Brain microvascular endothelial cell (primary cell): ENCODE data around the gene DHRS1.
"Not testable (repeated sequence)": the region's sequence is repeated elsewhere in the genome, so short reads cannot be mapped to it uniquely, and the experiment has no call there.

Experiments
- DNase-seq: peaks from one replicate; pipeline ENCODE4 v3.0.0-alpha.2; 2020
- H3K27ac ChIP-seq: fragments of 250-450 bp; sonication (Bioruptor Pico); 2 replicates; pipeline ENCODE4 v1.5.1; 2020; ENCODE audit warnings: mild to moderate bottlenecking, moderate library complexity
- H3K27me3 ChIP-seq: fragments of 250-450 bp; sonication (Bioruptor Pico); replicated peaks from 2 replicates; pipeline ENCODE4 v1.5.1; 2020; ENCODE audit warnings: mild to moderate bottlenecking
- H3K36me3 ChIP-seq: fragments of 250-450 bp; sonication (Bioruptor Pico); replicated peaks from 2 replicates; pipeline ENCODE4 v1.5.1; 2020; ENCODE audit warnings: mild to moderate bottlenecking
- H3K4me3 ChIP-seq: 2 replicates; pipeline ENCODE4 v1.5.1; 2011; ENCODE audit warnings: low read depth, mild to moderate bottlenecking, control low read depth, low read length, moderate library complexity
- CTCF ChIP-seq: IDR thresholded peaks from 2 replicates; pipeline ENCODE4 v1.5.1; 2011; ENCODE audit warnings: low read depth, mild to moderate bottlenecking, moderate library complexity, low read length, control low read depth, inconsistent platforms; ENCODE audit errors: missing control alignments
- in situ Hi-C: cut with HindIII; loops from 2 replicates; pipeline ENCODE4 v1.10.0; 2017; ENCODE audit warnings: low sequenced_read_pairs, low pct_ligation_motif_present

The DHRS1 gene

GRCh38 chr14:24246765-24247212, 52.8 kb downstream of the DHRS1 start:
- Histone ChIP-seq H3K4me3 (no peak overlapping the region), H3K36me3 (no peaks in the 10 kb centered on the region), H3K27me3 (no peaks in the 10 kb centered on the region), H3K27ac (no peak overlapping the region)
- no peak for DNase-seq
- in situ Hi-C loops = loop anchor here (10.0 kb wide), 1 partner anchor 48 kb away; the partner anchor contains the start of genes DHRS1 and NOP9
- no peak for TF ChIP-seq CTCF

- H3K36me3 ChIP-seq, H3K27me3 ChIP-seq, H3K4me3 ChIP-seq, H3K27ac ChIP-seq, DNase-seq: not testable (repeated sequence)
- in situ Hi-C loops = loop anchor here (10.0 kb wide), 1 partner anchor 49 kb away; the partner anchor contains the start of genes DHRS1 and NOP9
Measured at GRCh38 chr14:24245350-24245749, 54.2 kb downstream of the DHRS1 start.

DNA sequence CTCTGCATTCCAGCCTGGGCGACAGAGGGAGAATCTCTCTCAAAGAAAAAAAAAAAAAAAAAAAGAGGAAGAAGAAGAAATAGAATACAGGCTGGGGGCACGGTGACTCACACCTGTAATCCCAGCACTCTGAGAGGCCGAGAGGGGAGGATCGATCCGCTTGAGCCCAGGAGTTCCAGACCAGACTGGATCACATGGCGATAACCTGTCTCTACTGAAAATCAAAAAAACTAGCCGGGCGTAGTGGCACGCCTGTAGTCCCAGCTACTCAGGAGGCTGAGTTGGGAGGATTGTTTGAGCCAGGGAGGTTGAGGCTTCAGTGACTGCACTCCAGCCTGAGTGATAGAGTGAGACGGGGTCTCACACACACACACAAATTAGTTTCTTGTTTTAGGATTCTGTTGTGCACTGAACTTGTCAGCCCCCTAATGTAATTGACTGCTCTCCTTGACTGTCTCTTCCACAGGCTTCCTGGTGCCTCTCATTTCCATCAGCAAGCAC, 56.2 kb downstream of the DHRS1 start:
- in situ Hi-C loops = loop anchor here (10.0 kb wide), 1 partner anchor 51 kb away; the partner anchor contains the start of genes DHRS1 and NOP9
- peaks cover 25% of the 10 kb centered on the region for H3K36me3 ChIP-seq
- H3K27me3 ChIP-seq = no peaks in the 10 kb centered on the region
- DNase-seq = peak; percentile 14
- H3K4me3 ChIP-seq = peak overlapping the region; percentile 90
- no peak for TF ChIP-seq CTCF
- peak overlapping the region; percentile 98 for H3K27ac ChIP-seq

DNA sequence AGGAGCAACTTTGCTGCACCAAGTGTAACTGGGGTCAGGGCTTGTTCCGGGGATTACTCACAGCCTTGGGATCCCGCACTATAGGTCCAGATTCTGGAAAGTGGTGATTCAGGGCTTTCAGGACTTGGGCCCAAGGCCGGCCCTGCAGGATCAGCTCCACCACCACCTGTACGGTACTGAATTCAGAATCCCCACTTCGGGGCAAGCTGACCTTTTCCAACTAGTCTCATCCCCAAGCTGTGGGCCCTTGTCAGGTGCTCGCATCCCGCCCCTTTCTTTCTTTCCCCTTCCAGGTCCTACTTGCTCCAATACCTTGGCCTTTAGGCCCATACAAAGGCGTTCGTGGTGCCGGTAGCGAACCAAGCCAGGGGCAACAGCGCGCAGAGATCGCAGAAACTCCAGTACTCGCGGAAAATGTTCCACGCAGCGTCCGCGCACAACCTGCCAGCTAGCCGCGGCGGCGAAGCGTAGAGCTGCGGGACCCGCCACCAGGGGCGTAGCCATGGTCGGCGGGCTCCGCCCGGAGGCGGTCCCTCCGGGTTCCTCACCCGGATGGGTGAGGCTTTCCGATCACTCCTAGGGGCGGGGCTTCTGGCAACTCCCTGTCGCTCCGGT, 57.6 kb downstream of the DHRS1 start:
- H3K4me3 ChIP-seq = peak overlapping the region; percentile 90
- H3K27me3 ChIP-seq = no peaks in the 10 kb centered on the region
- TF ChIP-seq CTCF = peak; percentile 60
- peaks cover 39% of the 10 kb centered on the region for H3K36me3 ChIP-seq
- H3K27ac ChIP-seq = peak overlapping the region; percentile 98
- in situ Hi-C loops = loop anchor here (10.0 kb wide), 1 partner anchor 53 kb away; the partner anchor contains the start of genes DHRS1 and NOP9
- DNase-seq = peak; percentile 86
